SK-N-SH (cell line): ENCODE measurements around the gene DOCK8.

Experiments
- CTCF ChIP-seq: fragments of 200-600 bp; sonication (generic); IDR thresholded peaks from 2 replicates; pipeline ENCODE4 v1.6.1; 2017; ENCODE audit warnings: antibody characterized with exemption, mild to moderate bottlenecking, moderate library complexity
- GABPA ChIP-seq: IDR thresholded peaks from 2 replicates; pipeline ENCODE4 v1.4.0; 2012; ENCODE audit warnings: low read depth, mild to moderate bottlenecking
- JUND ChIP-seq: IDR thresholded peaks from 2 replicates; pipeline ENCODE4 v1.4.0; 2012
- POLR2AphosphoS5 ChIP-seq: IDR thresholded peaks from 2 replicates; pipeline ENCODE4 v1.6.1; 2012; ENCODE audit warnings: low read depth, low read length
- REST ChIP-seq: IDR thresholded peaks from 2 replicates; pipeline ENCODE4 v1.6.1; 2012; ENCODE audit warnings: mild to moderate bottlenecking, low read depth, low read length, moderate library complexity

DNA sequence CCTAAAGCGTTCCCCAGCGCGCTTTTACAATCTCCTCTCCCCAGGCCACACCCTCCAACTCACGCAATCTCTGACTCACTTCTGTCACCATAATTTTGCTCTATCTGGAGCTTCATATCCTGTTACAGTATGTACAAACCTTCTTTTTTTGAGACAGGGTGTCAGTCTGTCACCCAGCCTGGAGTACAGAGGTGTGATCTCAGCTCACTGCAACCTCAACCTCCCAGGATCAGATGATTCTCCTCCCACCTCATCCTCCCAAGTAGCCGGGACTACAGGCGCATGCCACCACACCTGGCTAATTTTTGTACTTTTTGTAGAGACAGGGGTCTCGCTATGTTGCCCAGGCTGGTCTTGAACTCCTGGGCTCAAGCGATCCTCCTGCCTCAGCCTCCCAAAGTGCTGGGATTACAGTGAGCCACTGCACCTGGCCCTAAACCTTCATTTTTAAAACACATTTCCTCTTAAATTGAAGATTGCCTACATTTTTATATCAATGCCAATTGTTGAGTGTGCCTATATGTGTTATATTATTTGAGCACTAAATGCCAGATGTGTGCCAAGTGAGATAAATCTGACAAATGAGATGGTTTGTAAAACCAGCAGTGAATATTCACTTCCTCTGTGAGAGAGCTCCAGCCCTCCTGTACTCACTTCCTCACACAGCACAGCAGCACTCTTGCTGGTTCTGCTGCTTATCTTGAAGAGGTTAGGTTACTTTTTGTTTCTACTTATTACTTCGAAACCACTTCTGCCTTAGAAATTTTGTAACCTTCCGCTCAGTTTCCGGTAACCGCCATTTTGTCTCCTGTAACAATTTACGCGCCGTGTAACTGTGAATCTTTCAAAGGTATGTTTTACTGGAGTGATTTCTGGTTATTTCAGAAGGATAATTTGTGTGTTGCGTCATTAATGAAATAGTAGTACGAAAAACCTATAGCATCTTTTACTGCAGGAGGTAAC is 57.9 kb downstream of the DOCK8 start:
- TF ChIP-seq REST (no peak), JUND (no peak), CTCF (no peak), GABPA (no peak), POLR2AphosphoS5 (no peak)
